ENCODE results near the gene TBATA. TPM values are rescaled to one million over a fixed set of nuclear protein-coding genes. Genes with fewer than 3 reads are reported as not detected.

TBATA gene
- total and polyA plus RNA-seq, 2 of the 8 experiments (the other 6 are each of a cell fraction or from before 2014, with no cell fraction given), result not detected

GRCh38 chr10:70730955-70731354, 54.2 kb downstream of the TBATA start:
- TF ChIP-seq SRF (IDR thresholded peaks at IDR 0.05; ENCODE audit: low read depth, low read length) (no peak), SUZ12 (IDR thresholded peaks at IDR 0.05; ENCODE audit: low read length) (no peak), ASH2L (IDR thresholded peaks at IDR 0.05; ENCODE audit: low read length) (no peak)
- CTCF ChIA-PET (ENCODE audit: partially characterized antibody), result interaction anchor here (1.1 to 3.7 kb wide), 3 partner anchors 8 to 28 kb away, joined by 3 to 11 read pairs (median 10); no protein-coding TSS in a partner anchor

More at GRCh38 chr10:70730955-70731354, 54.2 kb downstream of the TBATA start:
- H3K79me1 ChIP-seq (ENCODE audit: low read depth, low read length), result no peaks in the 10 kb centered on the region
- H3K4me3 ChIP-seq (ENCODE audit: extremely low read depth in 1 of 4, insufficient read depth in 2 of 4, low read depth in 3 of 4, low read length in 4 of 4), result no peak overlapping the region
- no peak overlapping the region for H3K4me2 ChIP-seq (ENCODE audit: insufficient read depth in 1 of 2, low read depth in 2 of 2, low read length in 2 of 2)
- no peak overlapping the region for H2BK120ac ChIP-seq (replicated peaks; ENCODE audit: low read depth, low read length)
- H4K8ac ChIP-seq (ENCODE audit: extremely low read depth, insufficient read depth, low read length), result no peak overlapping the region
- H2AFZ ChIP-seq (ENCODE audit: low read length), result no peak overlapping the region
- H3K79me2 ChIP-seq (ENCODE audit: control insufficient read depth in 1 of 2, insufficient read depth in 2 of 2, low read length in 2 of 2), result no peaks in the 10 kb centered on the region
- peaks cover 0 to 3% of the 10 kb centered on the region in 2 experiments for H4K20me1 ChIP-seq (replicated peaks in 1 of 2; ENCODE audit: control insufficient read depth in 1 of 2, insufficient read depth in 2 of 2, low read length in 2 of 2)
- no peaks in the 10 kb centered on the region; the same call in 1 of the 2 replicates for H3K23me2 ChIP-seq (ENCODE audit: low read depth, low read length)
- H4K5ac ChIP-seq (ENCODE audit: insufficient read length, low read depth, low read length), result no peak overlapping the region
- H3K4ac ChIP-seq (replicated peaks; ENCODE audit: insufficient read length, low read depth, low read length), result no peak overlapping the region
- no peak overlapping the region for H2BK15ac ChIP-seq (ENCODE audit: low read length)
- H2BK12ac ChIP-seq (ENCODE audit: low read depth, low read length), result no peak overlapping the region
- H4K91ac ChIP-seq (replicated peaks; ENCODE audit: insufficient read length, low read length), result no peak overlapping the region
- H3K9ac ChIP-seq (replicated peaks in 1 of 4; ENCODE audit: extremely low read depth in 1 of 4, low read depth in 3 of 4, low read length in 3 of 4), result no peak overlapping the region
- POLR2A ChIA-PET (ENCODE audit: partially characterized antibody), result no interaction called here
- no peak for DNase-seq (ENCODE audit: low read depth in 1 of 2, low spot score in 2 of 2)
- H3K27ac ChIP-seq (ENCODE audit: low read depth, low read length), result no peak overlapping the region
- no peaks in the 10 kb centered on the region for H3K36me3 ChIP-seq (ENCODE audit: control insufficient read depth in 2 of 4, insufficient read depth in 4 of 4, low read length in 3 of 4)
- no peak for FAIRE-seq
- no peaks in the 10 kb centered on the region for H3K9me3 ChIP-seq (ENCODE audit: insufficient read depth in 2 of 2, low read depth in 1 of 2, low read length in 1 of 2)
- no peak overlapping the region for H3K23ac ChIP-seq (ENCODE audit: insufficient read length)
- no peaks in the 10 kb centered on the region for H3K27me3 ChIP-seq (replicated peaks in 1 of 4; ENCODE audit: control insufficient read depth in 3 of 4, extremely low read depth in 1 of 4, insufficient read depth in 3 of 4, low read length in 3 of 4)
- H3K14ac ChIP-seq (ENCODE audit: insufficient read length), result no peak overlapping the region
- H2BK20ac ChIP-seq (ENCODE audit: low read length), result no peak overlapping the region
- no peak overlapping the region for H2BK5ac ChIP-seq (ENCODE audit: low read depth, low read length)
- H3K18ac ChIP-seq (ENCODE audit: extremely low read depth, low read length), result no peak overlapping the region; the same call in 1 of the 2 replicates
- no peak overlapping the region for H3K56ac ChIP-seq (replicated peaks; ENCODE audit: insufficient read length, low read depth, low read length)
- WGBS, 2 experiments (ENCODE audit: extremely low coverage in 1 of 2, insufficient coverage in 1 of 2, insufficient read length in 1 of 2, insufficient replicate concordance in 2 of 2, low coverage in 1 of 2, low lambda C conversion rate in 2 of 2, missing lambda C conversion rate in 1 of 2), result 80% methylated on average over 2 of the region's 2 CpGs; no CpG with 5 or more reads in 1 of the 2 experiments
- no peak overlapping the region for H2AK5ac ChIP-seq (ENCODE audit: low read depth, low read length)
- peaks cover 0 to 6% (median 3%) of the 10 kb centered on the region in 4 experiments; a peak in 3 of 7 replicates for H3K4me1 ChIP-seq (replicated peaks in 1 of 4; ENCODE audit: control insufficient read depth in 3 of 4, insufficient read depth in 4 of 4, low read length in 3 of 4)

Measured in H1 (cell line).